Keratinocyte (primary cell): ENCODE data around the gene GBP7. TPM values are rescaled to one million over a fixed set of nuclear protein-coding genes. Genes with fewer than 3 reads are reported as not detected.
"Not testable (repeated sequence)": the region's sequence is repeated elsewhere in the genome, so short reads cannot be mapped to it uniquely, and the experiment has no call there.

Source experiments
- DNase-seq: peaks from one replicate; pipeline ENCODE4 v3.0.0-alpha.2; 2011; ENCODE audit warnings: low read depth, missing footprints, low spot score
- FAIRE-seq: peaks from 2 replicates; lab custom pipeline; 2011; peaks lifted over from hg19 to GRCh38; lab: Jason Lieb, UNC
- H2AFZ ChIP-seq: 2 replicates; pipeline ENCODE4 v1.6.0; 2012; ENCODE audit warnings: low read length, control low read depth, inconsistent platforms; ENCODE audit not compliant: control insufficient read depth
- H3K27ac ChIP-seq: 2 replicates; pipeline ENCODE4 v1.5.1; 2011; ENCODE audit warnings: low read length; ENCODE audit not compliant: control insufficient read depth, insufficient read depth
- H3K27me3 ChIP-seq: 3 replicates; pipeline ENCODE4 v1.6.0; 2011; ENCODE audit warnings: low read length; ENCODE audit not compliant: control insufficient read depth, insufficient read depth; ENCODE audit errors: extremely low read depth
- H3K36me3 ChIP-seq, 2 experiments: 2 replicates in 1 of 2; 3 replicates in 1 of 2; pipeline ENCODE4 v1.5.1; 2011; ENCODE audit warnings: low read length in 2 of 2, mild to moderate bottlenecking in 1 of 2; ENCODE audit not compliant: control insufficient read depth in 2 of 2, insufficient read depth in 2 of 2; ENCODE audit errors: extremely low read depth in 1 of 2
- H3K4me1 ChIP-seq: 3 replicates; pipeline ENCODE4 v1.5.1; 2011; ENCODE audit warnings: low read length; ENCODE audit not compliant: control insufficient read depth, insufficient read depth; ENCODE audit errors: extremely low read depth
- H3K4me2 ChIP-seq: 3 replicates; pipeline ENCODE4 v1.6.0; 2011; ENCODE audit warnings: low read depth, low read length; ENCODE audit not compliant: control insufficient read depth, insufficient read depth; ENCODE audit errors: extremely low read depth
- H3K4me3 ChIP-seq, 3 experiments: fragments of 200-600 bp in 1 of 3; sonication (generic) in 1 of 3; 2 replicates in 2 of 3; 3 replicates in 1 of 3; pipeline ENCODE4 v1.5.1; 2011 to 2016; ENCODE audit warnings: low read length in 3 of 3, mild to moderate bottlenecking in 3 of 3, control low read depth in 2 of 3, inconsistent platforms in 1 of 3, low read depth in 1 of 3, mixed read lengths in 1 of 3, mixed run types in 1 of 3, moderate library complexity in 1 of 3; ENCODE audit not compliant: control insufficient read depth in 2 of 3, insufficient read depth in 2 of 3; ENCODE audit errors: extremely low read depth in 1 of 3
- H3K79me2 ChIP-seq: 2 replicates; pipeline ENCODE4 v1.6.0; 2012; ENCODE audit warnings: low read length; ENCODE audit not compliant: control insufficient read depth, insufficient read depth
- H3K9ac ChIP-seq: 3 replicates; pipeline ENCODE4 v1.6.0; 2011; ENCODE audit warnings: low read length; ENCODE audit not compliant: control insufficient read depth, insufficient read depth; ENCODE audit errors: extremely low read depth
- H3K9me1 ChIP-seq: 3 replicates; pipeline ENCODE4 v1.6.0; 2011; ENCODE audit warnings: low read length; ENCODE audit not compliant: control insufficient read depth, insufficient read depth; ENCODE audit errors: extremely low read depth
- H3K9me3 ChIP-seq: 2 replicates; pipeline ENCODE4 v1.5.1; 2012; ENCODE audit warnings: low read depth, low read length; ENCODE audit not compliant: control insufficient read depth
- H4K20me1 ChIP-seq: 3 replicates; pipeline ENCODE4 v1.6.0; 2011; ENCODE audit warnings: low read length; ENCODE audit not compliant: control insufficient read depth, insufficient read depth; ENCODE audit errors: extremely low read depth
- EZH2 ChIP-seq: IDR thresholded peaks from one replicate; pipeline ENCODE4 v1.6.1; 2012; ENCODE audit warnings: inconsistent platforms, mild to moderate bottlenecking, low read length, moderate library complexity
- dilution Hi-C: fragments of 300-500 bp; cut with MboI; formaldehyde crosslinking; loops from one replicate; pipeline ENCODE4 v1.7.0; 2020; ENCODE audit warnings: low sequenced_read_pairs; ENCODE audit not compliant: extremely low pct_ligation_motif_present
- polyA minus RNA-seq, 3 experiments: library from RNA; depleted of rRNA, polyadenylated mRNA; stranded (reverse); fragments of >200 nt; gene quantifications; 1 replicate in 1 of 3; 2 replicates in 1 of 3; 3 replicates in 1 of 3; pipeline ENCODE4 v1.2.3, GENCODE V29; 2011
- polyA plus RNA-seq, 5 experiments: library from polyadenylated mRNA; depleted of rRNA in 3 of 5; stranded (reverse) in 3 of 5; stranded (forward) in 1 of 5; unstranded in 1 of 5; fragments of >200 nt; gene quantifications; 1 replicate in 1 of 5; 2 replicates in 3 of 5; 3 replicates in 1 of 5; pipeline versions ENCODE4 v1.2.1 to v1.2.3, GENCODE V29; 2011 to 2012; ENCODE audit warnings: missing spikeins in 2 of 5, low read depth in 1 of 5, low replicate concordance in 1 of 5
- TF ChIP-seq, protein P1 (sequence below), 3 experiments: IDR thresholded peaks in 1 of 3; conservative IDR thresholded peaks in 1 of 3; optimal IDR thresholded peaks in 1 of 3; 2 replicates in 2 of 3; 3 replicates in 1 of 3; pipeline versions ENCODE3 to v1.5.1; 2011; ENCODE audit warnings: low read length in 3 of 3, mild to moderate bottlenecking in 3 of 3, moderate library complexity in 2 of 3, control low read depth in 1 of 3, inconsistent platforms in 1 of 3; ENCODE audit not compliant: insufficient read depth in 2 of 3; ENCODE audit errors: extremely low read depth in 1 of 3

GBP7 gene, protein sequence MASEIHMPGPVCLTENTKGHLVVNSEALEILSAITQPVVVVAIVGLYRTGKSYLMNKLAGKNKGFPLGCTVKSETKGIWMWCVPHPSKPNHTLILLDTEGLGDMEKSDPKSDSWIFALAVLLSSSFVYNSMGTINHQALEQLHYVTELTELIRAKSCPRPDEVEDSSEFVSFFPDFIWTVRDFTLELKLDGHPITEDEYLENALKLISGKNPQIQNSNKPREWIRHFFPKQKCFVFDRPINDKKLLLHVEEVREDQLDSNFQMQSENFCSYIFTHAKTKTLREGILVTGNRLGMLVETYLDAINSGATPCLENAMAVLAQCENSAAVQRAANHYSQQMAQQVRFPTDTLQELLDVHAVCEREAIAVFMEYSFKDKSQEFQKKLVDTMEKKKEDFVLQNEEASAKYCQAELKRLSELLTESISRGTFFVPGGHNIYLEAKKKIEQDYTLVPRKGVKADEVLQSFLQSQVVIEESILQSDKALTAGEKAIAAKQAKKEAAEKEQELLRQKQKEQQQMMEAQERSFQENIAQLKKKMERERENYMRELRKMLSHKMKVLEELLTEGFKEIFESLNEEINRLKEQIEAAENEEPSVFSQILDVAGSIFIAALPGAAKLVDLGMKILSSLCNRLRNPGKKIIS
- polyA plus RNA-seq (not detected in 3 replicates), polyA minus RNA-seq (not detected in 3 replicates)
- not detected for polyA plus RNA-seq (2011; ENCODE audit: low read depth)
- not detected in 2 replicates for polyA plus RNA-seq (2011; cell fraction: cytosol; rRNA removed)
- polyA plus RNA-seq (2011; cell fraction: nucleus; rRNA removed): not detected in 2 replicates
- polyA plus RNA-seq (2012; ENCODE audit: low replicate concordance): not detected in 2 replicates
- polyA minus RNA-seq (2011; cell fraction: cytosol; rRNA and poly(A)+ RNA removed): not detected
- polyA minus RNA-seq (2011; cell fraction: nucleus; rRNA and poly(A)+ RNA removed): not detected in 2 replicates

DNA sequence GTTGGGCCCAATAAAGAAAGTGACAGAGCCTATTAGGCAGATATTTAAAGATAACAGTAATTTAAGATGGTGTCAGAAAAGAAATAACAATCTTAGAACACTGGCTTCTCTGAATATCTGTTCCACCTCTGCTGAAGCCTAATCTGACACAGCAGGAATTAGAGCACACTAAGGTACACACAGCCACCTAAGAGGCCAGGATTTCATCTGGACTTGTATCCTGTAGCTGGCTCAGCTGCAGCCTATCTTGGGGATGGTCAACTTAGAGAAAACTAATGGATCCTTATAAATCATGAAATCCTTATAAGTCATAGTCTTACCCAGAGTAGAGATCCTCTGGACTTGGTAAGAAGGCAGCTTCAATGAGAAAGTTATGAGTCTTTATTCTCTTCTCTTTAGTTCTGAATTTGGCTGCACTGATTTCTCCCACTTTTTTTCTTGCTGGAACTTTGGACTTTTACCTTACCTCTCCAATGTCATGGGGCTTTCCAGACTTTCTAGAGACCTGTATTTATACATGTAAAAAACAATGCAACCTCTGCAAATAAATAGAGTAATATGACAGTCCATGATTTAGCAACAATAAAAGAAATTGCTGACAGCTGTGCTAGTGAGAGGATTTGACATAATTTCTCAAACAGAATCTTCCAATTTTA is at the start of gene GBP7:
GBP7 (minus strand) TSS at position 403 of the 656 bp plus-strand sequence. CDS start 4,068 bp downstream, outside the sequence.
- DNase-seq (no peak), FAIRE-seq (no peak)
- Histone ChIP-seq H3K27me3 (no peaks in the 10 kb centered on the region), H3K36me3 (no peaks in the 10 kb centered on the region), H3K4me1 (no peaks in the 10 kb centered on the region), H3K9me3 (no peaks in the 10 kb centered on the region), H3K27ac (no peak within 1 kb of the TSS), H3K79me2 (no peaks in the 10 kb centered on the region), H3K9ac (no peak within 1 kb of the TSS), H3K9me1 (no peaks in the 10 kb centered on the region), H2AFZ (no peak within 1 kb of the TSS), H4K20me1 (no peaks in the 10 kb centered on the region), H3K4me3 (no peak within 1 kb of the TSS), H3K4me2 (no peak within 1 kb of the TSS)
- dilution Hi-C loops: no loop called here
- TF ChIP-seq, protein P1, sequence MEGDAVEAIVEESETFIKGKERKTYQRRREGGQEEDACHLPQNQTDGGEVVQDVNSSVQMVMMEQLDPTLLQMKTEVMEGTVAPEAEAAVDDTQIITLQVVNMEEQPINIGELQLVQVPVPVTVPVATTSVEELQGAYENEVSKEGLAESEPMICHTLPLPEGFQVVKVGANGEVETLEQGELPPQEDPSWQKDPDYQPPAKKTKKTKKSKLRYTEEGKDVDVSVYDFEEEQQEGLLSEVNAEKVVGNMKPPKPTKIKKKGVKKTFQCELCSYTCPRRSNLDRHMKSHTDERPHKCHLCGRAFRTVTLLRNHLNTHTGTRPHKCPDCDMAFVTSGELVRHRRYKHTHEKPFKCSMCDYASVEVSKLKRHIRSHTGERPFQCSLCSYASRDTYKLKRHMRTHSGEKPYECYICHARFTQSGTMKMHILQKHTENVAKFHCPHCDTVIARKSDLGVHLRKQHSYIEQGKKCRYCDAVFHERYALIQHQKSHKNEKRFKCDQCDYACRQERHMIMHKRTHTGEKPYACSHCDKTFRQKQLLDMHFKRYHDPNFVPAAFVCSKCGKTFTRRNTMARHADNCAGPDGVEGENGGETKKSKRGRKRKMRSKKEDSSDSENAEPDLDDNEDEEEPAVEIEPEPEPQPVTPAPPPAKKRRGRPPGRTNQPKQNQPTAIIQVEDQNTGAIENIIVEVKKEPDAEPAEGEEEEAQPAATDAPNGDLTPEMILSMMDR (optimal IDR thresholded peaks at IDR 0.05 in 1 of 3, IDR thresholded peaks at IDR 0.05 in 1 of 3, conservative IDR thresholded peaks at IDR 0.05 in 1 of 3; ENCODE audit: extremely low read depth in 1 of 3, insufficient read depth in 2 of 3, low read length in 3 of 3): no peak
- TF ChIP-seq EZH2: no peak

DNA sequence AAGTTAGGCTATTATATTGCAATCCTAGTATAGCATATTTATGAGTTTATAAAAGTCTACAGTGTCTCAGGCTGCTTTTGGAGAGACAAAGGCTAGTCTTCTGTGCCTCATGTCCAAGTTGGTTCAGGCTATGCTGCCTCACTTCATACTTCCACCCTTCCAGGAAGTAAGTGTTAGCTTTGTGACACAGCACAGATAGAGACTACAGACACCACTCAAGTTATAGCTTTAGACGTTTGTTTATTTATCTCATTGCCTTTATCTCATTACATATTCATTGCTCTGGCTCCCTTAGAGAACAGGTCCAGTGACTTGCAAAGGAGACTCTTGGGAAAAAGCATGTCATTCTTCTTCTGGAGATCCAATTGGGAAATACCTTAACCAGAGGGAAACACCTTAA is 45.5 kb upstream of the GBP7 start:
- no peak for DNase-seq
- no peak for FAIRE-seq
- H2AFZ ChIP-seq: no peak overlapping the region
- no peaks in the 10 kb centered on the region for H3K79me2 ChIP-seq
- no peaks in the 10 kb centered on the region for H4K20me1 ChIP-seq
- H3K9me3 ChIP-seq: no peaks in the 10 kb centered on the region
- H3K27me3 ChIP-seq: no peaks in the 10 kb centered on the region
- no peak overlapping the region for H3K9ac ChIP-seq
- no peak overlapping the region for H3K4me2 ChIP-seq
- H3K4me1 ChIP-seq: no peaks in the 10 kb centered on the region
- H3K9me1 ChIP-seq: no peaks in the 10 kb centered on the region
- no peak overlapping the region for H3K4me3 ChIP-seq
- H3K27ac ChIP-seq: no peak overlapping the region
- no peaks in the 10 kb centered on the region for H3K36me3 ChIP-seq
- no peak for TF ChIP-seq EZH2
- TF ChIP-seq, protein P1 (optimal IDR thresholded peaks at IDR 0.05 in 1 of 3, IDR thresholded peaks at IDR 0.05 in 1 of 3, conservative IDR thresholded peaks at IDR 0.05 in 1 of 3; ENCODE audit: extremely low read depth in 1 of 3, insufficient read depth in 2 of 3, low read length in 3 of 3): no peak
- dilution Hi-C loops: no loop called here

DNA sequence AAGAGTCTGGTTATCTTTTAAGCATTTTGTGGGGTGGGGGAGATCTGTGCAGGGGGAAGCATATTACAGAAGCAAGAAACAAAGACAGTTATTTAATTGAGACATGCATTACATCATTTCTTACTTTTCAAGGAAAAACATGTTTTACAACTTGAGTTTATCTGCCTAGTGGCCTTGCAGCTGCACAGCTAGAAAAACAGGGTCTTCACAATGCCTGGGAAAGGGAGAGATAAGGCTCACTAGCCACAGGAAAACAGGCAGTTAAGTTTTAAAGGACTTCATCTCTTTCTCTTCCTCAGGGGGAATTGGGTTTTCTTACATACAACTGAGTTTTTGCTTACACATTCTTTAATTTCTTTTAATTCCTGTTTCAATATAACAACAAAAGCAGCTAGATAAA is 44.0 kb upstream of the GBP7 start:
- H3K27me3 ChIP-seq, dilution Hi-C loops, H2AFZ ChIP-seq, H3K79me2 ChIP-seq, H3K9me3 ChIP-seq, H3K36me3 ChIP-seq, H3K4me1 ChIP-seq, DNase-seq, H3K4me2 ChIP-seq, H3K9ac ChIP-seq, FAIRE-seq, H3K27ac ChIP-seq, H3K4me3 ChIP-seq, H3K9me1 ChIP-seq, H4K20me1 ChIP-seq: not testable (repeated sequence)
